Activated naive CD4-positive, alpha-beta T cell (primary cell): ENCODE measurements around the gene GABARAPL1.
A peak's percentile ranks its signal among the peaks of the same experiment; 100 is the strongest.
"Not testable (repeated sequence)": the region's sequence is repeated elsewhere in the genome, so short reads cannot be mapped to it uniquely, and the experiment has no call there.

Source experiments
- DNase-seq, 4 experiments: peaks; one replicate each; lab custom pipeline; 2025; lab: John Stamatoyannopoulos, UW

Gene GABARAPL1

GRCh38 chr12:10212739-10213131, at the start of gene GABARAPL1:
GABARAPL1 (plus strand) TSS chr12:10212877; CDS start chr12:10213130, 253 bp downstream.
- peak; percentile 41 to 73 (median 52) for DNase-seq

- DNase-seq: no peak
These were observed 49.6 kb upstream of the GABARAPL1 start for GRCh38 chr12:10163084-10163483.

- no peak for DNase-seq
These were observed 47.3 kb upstream of the GABARAPL1 start for GRCh38 chr12:10165421-10165820.

GRCh38 chr12:10167599-10167998, 45.1 kb upstream of the GABARAPL1 start:
- no peak for DNase-seq

- DNase-seq: no peak
These were observed 43.6 kb upstream of the GABARAPL1 start for GRCh38 chr12:10169104-10169503.

GRCh38 chr12:10170216-10170615, 42.5 kb upstream of the GABARAPL1 start:
- no peak for DNase-seq

- no peak for DNase-seq
These were observed 40.5 kb upstream of the GABARAPL1 start, which contains the start of gene OLR1 for GRCh38 chr12:10171973-10172728. OLR1 (minus strand) TSS chr12:10172132; CDS start chr12:10172077, 55 bp downstream.

GRCh38 chr12:10174986-10175614, 37.6 kb upstream of the GABARAPL1 start:
- DNase-seq: no peak

- DNase-seq: no peak
These were observed 36.6 kb upstream of the GABARAPL1 start for GRCh38 chr12:10175846-10176636.

GRCh38 chr12:10178821-10179220, 33.9 kb upstream of the GABARAPL1 start, which contains the start of gene TMEM52B:
TMEM52B (plus strand) TSS chr12:10179032; CDS start chr12:10179575, 543 bp downstream.
- no peak for DNase-seq

GRCh38 chr12:10179776-10180181, 32.9 kb upstream of the GABARAPL1 start:
- DNase-seq: no peak

- no peak for DNase-seq
These were observed 30.2 kb upstream of the GABARAPL1 start for GRCh38 chr12:10182354-10183049.

GRCh38 chr12:10184261-10184843, 28.3 kb upstream of the GABARAPL1 start:
- no peak for DNase-seq

GRCh38 chr12:10186299-10186698, 26.4 kb upstream of the GABARAPL1 start:
- DNase-seq: no peak

- DNase-seq: not testable (repeated sequence)
These were observed 25.7 kb upstream of the GABARAPL1 start for GRCh38 chr12:10186958-10187357.

GRCh38 chr12:10189653-10190052, 23.0 kb upstream of the GABARAPL1 start:
- DNase-seq: no peak

- peak in 2 of 4 experiments; percentile 8 to 23 for DNase-seq
These were observed 21.9 kb upstream of the GABARAPL1 start for GRCh38 chr12:10190558-10191388.

GRCh38 chr12:10191865-10192264, 20.8 kb upstream of the GABARAPL1 start:
- DNase-seq: no peak

GRCh38 chr12:10194160-10194670, 18.5 kb upstream of the GABARAPL1 start:
- no peak for DNase-seq

GRCh38 chr12:10196210-10196609, 16.5 kb upstream of the GABARAPL1 start:
- no peak for DNase-seq
